Ascending aorta (tissue), 2 donors: ENCODE data around the gene TGDS. TPM values are rescaled to one million over a fixed set of nuclear protein-coding genes. Genes with fewer than 3 reads are reported as not detected.

ENCODE experiments used
- DNase-seq, 2 donors: peaks; one replicate each; pipeline ENCODE4 v3.0.0-alpha.2; 2019; ENCODE audit warnings: low spot score in 2 of 2
- H3K27ac ChIP-seq, 2 donors: fragments of 200-600 bp; sonication (generic); one replicate each; pipeline ENCODE4 v1.5.1; 2016 to 2017; ENCODE audit warnings: mild to moderate bottlenecking in 1 of 2
- H3K27me3 ChIP-seq: fragments of 200-600 bp; sonication (generic); one replicate; pipeline ENCODE4 v1.5.1; 2017
- H3K36me3 ChIP-seq, 2 donors: fragments of 200-600 bp; sonication (generic); one replicate each; pipeline ENCODE4 v1.5.1; 2016
- H3K4me1 ChIP-seq, 2 donors: fragments of 200-600 bp; sonication (generic); one replicate each; pipeline ENCODE4 v1.5.1; 2016 to 2017; ENCODE audit warnings: mild to moderate bottlenecking in 1 of 2
- H3K4me3 ChIP-seq, 2 donors: fragments of 200-600 bp; sonication (generic); one replicate each; pipeline ENCODE4 v1.5.1; 2016 to 2017; ENCODE audit warnings: mild to moderate bottlenecking in 1 of 2
- H3K9me3 ChIP-seq, 2 donors: fragments of 200-600 bp; sonication (generic); one replicate each; pipeline ENCODE4 v1.5.1; 2016
- intact Hi-C: fragments of 100-400 bp; cut with DNase I; formaldehyde crosslinking; loops from one replicate; pipeline ENCODE4 v1.15.1; 2023
- total RNA-seq: library from RNA; depleted of rRNA; stranded (reverse); fragments of >200 nt; gene quantifications from one replicate; pipeline ENCODE4 v1.1.0, GENCODE V29; 2016
- TF ChIP-seq, protein P1 (sequence below), 3 experiments: fragments of 200-600 bp in 2 of 3; fragments of 450-650 bp in 1 of 3; sonication (generic) in 2 of 3; IDR thresholded peaks; one replicate each; pipeline ENCODE4 v1.5.1; 2016 to 2019; ENCODE audit warnings: antibody characterized with exemption in 3 of 3, mild to moderate bottlenecking in 1 of 3, moderate library complexity in 1 of 3

Gene TGDS
- total RNA-seq, 1 donor from 2014 or later: 22.6 TPM

GRCh38 chr13:94550062-94550738, 45.8 kb downstream of the TGDS start:
- no peaks in the 10 kb centered on the region for H3K27me3 ChIP-seq
- TF ChIP-seq, protein P1, sequence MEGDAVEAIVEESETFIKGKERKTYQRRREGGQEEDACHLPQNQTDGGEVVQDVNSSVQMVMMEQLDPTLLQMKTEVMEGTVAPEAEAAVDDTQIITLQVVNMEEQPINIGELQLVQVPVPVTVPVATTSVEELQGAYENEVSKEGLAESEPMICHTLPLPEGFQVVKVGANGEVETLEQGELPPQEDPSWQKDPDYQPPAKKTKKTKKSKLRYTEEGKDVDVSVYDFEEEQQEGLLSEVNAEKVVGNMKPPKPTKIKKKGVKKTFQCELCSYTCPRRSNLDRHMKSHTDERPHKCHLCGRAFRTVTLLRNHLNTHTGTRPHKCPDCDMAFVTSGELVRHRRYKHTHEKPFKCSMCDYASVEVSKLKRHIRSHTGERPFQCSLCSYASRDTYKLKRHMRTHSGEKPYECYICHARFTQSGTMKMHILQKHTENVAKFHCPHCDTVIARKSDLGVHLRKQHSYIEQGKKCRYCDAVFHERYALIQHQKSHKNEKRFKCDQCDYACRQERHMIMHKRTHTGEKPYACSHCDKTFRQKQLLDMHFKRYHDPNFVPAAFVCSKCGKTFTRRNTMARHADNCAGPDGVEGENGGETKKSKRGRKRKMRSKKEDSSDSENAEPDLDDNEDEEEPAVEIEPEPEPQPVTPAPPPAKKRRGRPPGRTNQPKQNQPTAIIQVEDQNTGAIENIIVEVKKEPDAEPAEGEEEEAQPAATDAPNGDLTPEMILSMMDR (IDR thresholded peaks at IDR 0.05): no peak
- no peaks in the 10 kb centered on the region for H3K36me3 ChIP-seq
- intact Hi-C loops: loop anchor here (10.0 kb wide), 1 partner anchor 775 kb away; no protein-coding TSS in a partner anchor
- H3K27ac ChIP-seq: peak overlapping the region; percentile 96 to 99
- H3K4me1 ChIP-seq: peaks cover 2 to 5% of the 10 kb centered on the region in 2 donors
- DNase-seq: no peak
- H3K9me3 ChIP-seq: no peaks in the 10 kb centered on the region
- peak overlapping the region; percentile 72 to 84 for H3K4me3 ChIP-seq

DNA sequence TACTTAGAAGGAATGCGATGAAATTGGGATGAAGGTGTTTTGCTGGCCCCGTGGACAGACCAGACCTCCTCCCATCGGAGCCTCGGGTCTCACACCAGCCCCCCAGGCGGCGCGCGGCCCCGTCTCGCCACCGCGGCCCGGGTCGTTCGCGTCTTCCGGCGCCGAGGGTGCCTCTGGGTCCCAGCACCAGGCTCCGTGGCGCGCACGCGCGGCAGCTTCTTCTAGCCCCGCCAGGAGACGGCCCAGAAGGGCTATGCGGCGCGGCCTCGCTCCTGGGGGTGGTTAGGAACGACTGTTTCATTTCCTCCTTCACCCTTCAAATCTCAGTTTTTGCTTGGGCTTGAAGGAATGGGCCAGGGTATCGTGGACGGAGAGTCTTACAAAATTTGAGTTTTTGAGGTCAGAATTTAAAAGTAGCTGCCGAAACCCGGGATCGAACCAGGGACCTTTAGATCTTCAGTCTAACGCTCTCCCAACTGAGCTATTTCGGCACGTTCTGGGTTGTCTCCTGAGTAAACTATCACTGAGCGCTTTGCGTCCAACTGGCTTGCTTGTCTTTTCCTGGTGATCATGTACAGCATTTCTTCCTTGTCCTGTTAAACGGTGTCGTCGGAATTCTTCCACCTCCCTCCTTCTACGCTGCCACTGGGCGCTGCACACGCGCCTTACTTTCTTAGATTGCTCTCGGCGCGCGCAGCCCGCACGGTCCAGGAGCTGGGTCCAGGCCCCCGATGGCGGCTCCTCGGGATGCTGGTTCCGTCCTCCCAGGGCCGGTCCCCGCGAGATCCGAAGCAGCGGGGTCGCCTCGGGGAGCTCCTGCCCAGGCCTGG, 46.5 kb downstream of the TGDS start:
- TF ChIP-seq, protein P1 (IDR thresholded peaks at IDR 0.05): peak in 1 of 3 experiments; percentile 12
- Histone ChIP-seq H3K36me3 (no peaks in the 10 kb centered on the region), H3K4me3 (peak overlapping the region; percentile 72 to 84), H3K27me3 (no peaks in the 10 kb centered on the region), H3K27ac (peak overlapping the region; percentile 96 to 99), H3K9me3 (no peaks in the 10 kb centered on the region), H3K4me1 (peaks cover 2 to 5% of the 10 kb centered on the region in 2 donors)
- intact Hi-C loops: loop anchor here (1.0 to 10.0 kb wide), 3 partner anchors 47 to 1325 kb away; partner anchors contain the start of genes GPC6 and TGDS
- peak; percentile 68 to 96 for DNase-seq

GRCh38 chr13:94548821-94549231, 47.1 kb downstream of the TGDS start:
- intact Hi-C loops: loop anchor here (1.0 to 10.0 kb wide), 2 partner anchors 47 to 1324 kb away; partner anchors contain the start of genes GPC6 and TGDS
- no peaks in the 10 kb centered on the region for H3K9me3 ChIP-seq

DNA sequence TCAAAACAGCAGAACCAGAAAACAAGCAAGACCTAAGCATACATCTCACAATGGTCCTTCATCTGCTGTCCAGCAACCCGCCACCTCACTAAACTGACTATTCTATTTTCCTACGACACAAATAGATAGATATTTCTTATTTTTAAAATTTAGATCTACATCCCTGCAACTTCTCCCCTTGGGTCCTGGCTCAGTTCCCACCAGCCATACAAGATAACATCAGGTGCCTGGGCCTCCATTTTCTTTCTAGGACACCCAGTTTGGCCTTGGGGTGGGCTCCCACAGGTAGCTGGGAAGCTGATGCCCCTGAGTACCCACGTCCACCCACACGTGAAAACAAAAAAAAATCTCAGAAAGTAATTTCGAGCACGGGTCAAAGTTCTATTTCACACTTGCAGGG, 47.6 kb downstream of the TGDS start:
- Histone ChIP-seq H3K27me3 (no peaks in the 10 kb centered on the region), H3K27ac (peak overlapping the region; percentile 96 to 99), H3K4me3 (peak overlapping the region; percentile 72 to 84), H3K36me3 (no peaks in the 10 kb centered on the region), H3K9me3 (no peaks in the 10 kb centered on the region), H3K4me1 (peaks cover 2 to 5% of the 10 kb centered on the region in 2 donors)
- TF ChIP-seq, protein P1 (IDR thresholded peaks at IDR 0.05): no peak
- intact Hi-C loops: loop anchor here (10.0 kb wide), 1 partner anchor 1324 kb away; the partner anchor contains the start of gene GPC6
- DNase-seq: no peak

More at GRCh38 chr13:94548821-94549231, 47.1 kb downstream of the TGDS start:
- Histone ChIP-seq H3K27me3 (no peaks in the 10 kb centered on the region), H3K4me3 (peak overlapping the region; percentile 72 to 84), H3K36me3 (no peaks in the 10 kb centered on the region), H3K4me1 (peaks cover 2 to 5% of the 10 kb centered on the region in 2 donors), H3K27ac (peak overlapping the region; percentile 96 to 99)
- peak in 1 of 2 donors; percentile 10 for DNase-seq
- TF ChIP-seq, protein P1 (IDR thresholded peaks at IDR 0.05): no peak

- no peaks in the 10 kb centered on the region for H3K9me3 ChIP-seq
- TF ChIP-seq, protein P1 (IDR thresholded peaks at IDR 0.05): no peak
- DNase-seq: no peak
- intact Hi-C loops: loop anchor here (10.0 kb wide), 1 partner anchor 1321 kb away; the partner anchor contains the start of gene GPC6
- no peak overlapping the region for H3K4me3 ChIP-seq
- no peaks in the 10 kb centered on the region for H3K36me3 ChIP-seq
- H3K4me1 ChIP-seq: peaks cover 2 to 5% of the 10 kb centered on the region in 2 donors
- H3K27me3 ChIP-seq: no peaks in the 10 kb centered on the region
- no peak overlapping the region for H3K27ac ChIP-seq
Measured at GRCh38 chr13:94546061-94546839, 49.7 kb downstream of the TGDS start.
